Upper lobe of left lung (tissue), 6 donors: Measurements from ENCODE around the gene DNAH1. TPM values are rescaled to one million over a fixed set of nuclear protein-coding genes. Genes with fewer than 3 reads are reported as not detected.

Source experiments
- ATAC-seq, 2 donors: fragments of 200-7000 bp; cut with Tn5 transposase; one replicate each; pipeline ENCODE4 v1.9.1; 2022; ENCODE audit warnings: mild to moderate bottlenecking in 2 of 2, moderate library complexity in 2 of 2; ENCODE audit not compliant: low FRiP score in 2 of 2
- DNase-seq, 2 donors: peaks; one replicate each; pipeline ENCODE4 v3.0.0-alpha.2; 2019 to 2020
- H3K27ac ChIP-seq, 4 donors: fragments of 200-600 bp; sonication (generic); one replicate each; pipeline ENCODE4 v1.5.1; 2016 to 2019
- H3K27me3 ChIP-seq, 4 donors: fragments of 200-600 bp; sonication (generic); one replicate each; pipeline ENCODE4 v1.5.1; 2017 to 2019
- H3K36me3 ChIP-seq, 4 donors: fragments of 200-600 bp; sonication (generic); one replicate each; pipeline ENCODE4 v1.5.1; 2016 to 2019
- H3K4me1 ChIP-seq, 4 donors: fragments of 200-600 bp; sonication (generic); one replicate each; pipeline ENCODE4 v1.5.1; 2018 to 2019
- H3K4me3 ChIP-seq, 4 donors: fragments of 200-600 bp; sonication (generic); one replicate each; pipeline ENCODE4 v1.5.1; 2017 to 2019; ENCODE audit warnings: mild to moderate bottlenecking in 2 of 4, moderate library complexity in 1 of 4
- H3K9me3 ChIP-seq, 4 donors: fragments of 200-600 bp; sonication (generic); one replicate each; pipeline ENCODE4 v1.5.1; 2018 to 2019
- EP300 ChIP-seq, 4 donors: sonication (generic); formaldehyde crosslinking; IDR thresholded peaks; one replicate each; pipeline ENCODE4 v1.5.1; 2017; ENCODE audit warnings: antibody characterized with exemption in 4 of 4, control low read depth in 2 of 4
- POLR2A ChIP-seq, 4 donors: fragments of 450-650 bp; IDR thresholded peaks; one replicate each; pipeline ENCODE4 v1.5.1; 2016 to 2017; ENCODE audit warnings: antibody characterized with exemption in 4 of 4, mild to moderate bottlenecking in 2 of 4
- POLR2AphosphoS5 ChIP-seq, 2 donors: sonication (generic); formaldehyde crosslinking; IDR thresholded peaks; one replicate each; pipeline ENCODE4 v1.5.1; 2017; ENCODE audit warnings: antibody characterized with exemption in 2 of 2
- WGBS, 2 donors: methylation state at CpG; one replicate each; pipeline ENCODE4 v1.1.5; 2017 to 2018; 5-methylcytosine and 5-hydroxymethylcytosine counted together
- total RNA-seq, 6 donors: library from RNA; depleted of rRNA in 4 of 6; stranded (reverse); fragments of >200 nt in 4 of 6; gene quantifications; one replicate each; pipeline versions ENCODE4 v1.1.0 to v1.2.1, GENCODE V29; 2016 to 2021
- TF ChIP-seq, protein P1 (sequence below), 6 experiments: fragments of 450-650 bp in 4 of 6; fragments of 200-600 bp in 2 of 6; sonication (generic) in 2 of 6; IDR thresholded peaks; one replicate each; pipeline ENCODE4 v1.5.1; 2016 to 2019; ENCODE audit warnings: antibody characterized with exemption in 6 of 6
- donor health status: DM: no; HTN: no; CAD: no; lungs with moderate emphysema.
- donor health status: DM: no; HTN: yes; CAD: no; lungs with severe emphysema.

Gene DNAH1
- total RNA-seq, 6 donors from 2014 or later, result 10.8 to 67.1 (median 22.4) TPM

DNA sequence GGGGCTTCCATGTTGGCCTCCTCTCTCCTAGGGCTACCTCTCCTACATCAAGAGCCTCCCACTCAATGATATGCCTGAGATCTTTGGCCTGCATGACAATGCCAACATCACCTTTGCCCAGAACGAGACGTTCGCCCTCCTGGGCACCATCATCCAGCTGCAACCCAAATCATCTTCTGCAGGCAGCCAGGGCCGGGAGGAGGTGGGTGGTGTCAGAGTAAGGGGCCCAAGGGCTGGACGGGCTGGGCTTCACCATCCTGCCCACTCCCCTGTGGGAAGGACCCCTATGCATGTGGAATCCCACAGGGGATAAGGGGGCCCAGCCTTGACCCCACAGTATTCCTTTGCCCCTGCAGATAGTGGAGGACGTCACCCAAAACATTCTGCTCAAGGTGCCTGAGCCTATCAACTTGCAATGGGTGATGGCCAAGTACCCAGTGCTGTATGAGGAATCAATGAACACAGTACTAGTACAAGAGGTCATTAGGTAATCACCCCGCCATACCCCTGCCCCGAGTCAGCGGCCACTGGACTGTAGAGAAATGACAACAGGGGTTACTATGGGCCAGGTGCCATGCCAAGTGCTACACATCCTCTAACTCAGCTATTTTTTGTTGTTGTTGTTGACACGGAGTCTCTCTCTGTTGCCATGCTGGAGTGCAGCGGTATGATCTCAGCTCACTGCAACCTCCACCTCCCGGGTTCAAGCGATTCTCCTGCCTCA, 81.7 kb downstream of the DNAH1 start:
- 83 to 91% methylated on average over 7 to 13 of the region's 13 CpGs for WGBS, 2 donors
- Histone ChIP-seq H3K9me3 (no peaks in the 10 kb centered on the region), H3K4me3 (no peak overlapping the region), H3K27me3 (no peaks in the 10 kb centered on the region), H3K27ac (no peak overlapping the region), H3K4me1 (no peaks in the 10 kb centered on the region), H3K36me3 (peaks cover 0 to 56% (median 42%) of the 10 kb centered on the region in 4 donors)
- DNase-seq (no peak), ATAC-seq (no peak)
- TF ChIP-seq POLR2A (IDR thresholded peaks at IDR 0.05), result no peak
- TF ChIP-seq POLR2AphosphoS5 (IDR thresholded peaks at IDR 0.05), result no peak
- TF ChIP-seq EP300 (IDR thresholded peaks at IDR 0.05), result no peak
- TF ChIP-seq, protein P1, sequence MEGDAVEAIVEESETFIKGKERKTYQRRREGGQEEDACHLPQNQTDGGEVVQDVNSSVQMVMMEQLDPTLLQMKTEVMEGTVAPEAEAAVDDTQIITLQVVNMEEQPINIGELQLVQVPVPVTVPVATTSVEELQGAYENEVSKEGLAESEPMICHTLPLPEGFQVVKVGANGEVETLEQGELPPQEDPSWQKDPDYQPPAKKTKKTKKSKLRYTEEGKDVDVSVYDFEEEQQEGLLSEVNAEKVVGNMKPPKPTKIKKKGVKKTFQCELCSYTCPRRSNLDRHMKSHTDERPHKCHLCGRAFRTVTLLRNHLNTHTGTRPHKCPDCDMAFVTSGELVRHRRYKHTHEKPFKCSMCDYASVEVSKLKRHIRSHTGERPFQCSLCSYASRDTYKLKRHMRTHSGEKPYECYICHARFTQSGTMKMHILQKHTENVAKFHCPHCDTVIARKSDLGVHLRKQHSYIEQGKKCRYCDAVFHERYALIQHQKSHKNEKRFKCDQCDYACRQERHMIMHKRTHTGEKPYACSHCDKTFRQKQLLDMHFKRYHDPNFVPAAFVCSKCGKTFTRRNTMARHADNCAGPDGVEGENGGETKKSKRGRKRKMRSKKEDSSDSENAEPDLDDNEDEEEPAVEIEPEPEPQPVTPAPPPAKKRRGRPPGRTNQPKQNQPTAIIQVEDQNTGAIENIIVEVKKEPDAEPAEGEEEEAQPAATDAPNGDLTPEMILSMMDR (IDR thresholded peaks at IDR 0.05), result no peak

DNA sequence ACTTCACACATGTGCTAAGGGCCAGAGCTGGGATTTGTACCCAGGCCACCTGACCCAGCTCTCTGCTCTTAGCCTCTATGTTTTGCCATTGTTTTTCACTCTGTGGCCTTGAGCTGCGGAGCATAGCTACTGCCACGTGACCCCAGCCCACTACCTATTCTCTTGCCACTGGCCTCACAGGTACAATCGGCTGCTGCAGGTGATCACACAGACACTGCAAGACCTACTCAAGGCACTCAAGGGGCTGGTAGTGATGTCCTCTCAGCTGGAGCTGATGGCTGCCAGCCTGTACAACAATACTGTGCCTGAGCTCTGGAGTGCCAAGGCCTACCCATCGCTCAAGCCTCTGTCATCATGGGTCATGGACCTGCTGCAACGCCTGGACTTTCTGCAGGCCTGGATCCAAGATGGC, 82.6 kb downstream of the DNAH1 start:
- no peak overlapping the region for H3K27ac ChIP-seq
- H3K27me3 ChIP-seq, result no peaks in the 10 kb centered on the region
- WGBS, 2 donors, result 92 to 93% methylated on average over 4 to 5 of the region's 5 CpGs
- no peak for ATAC-seq
- no peak for TF ChIP-seq POLR2A (IDR thresholded peaks at IDR 0.05)
- no peak for TF ChIP-seq POLR2AphosphoS5 (IDR thresholded peaks at IDR 0.05)
- TF ChIP-seq, protein P1 (IDR thresholded peaks at IDR 0.05), result no peak
- TF ChIP-seq EP300 (IDR thresholded peaks at IDR 0.05), result no peak
- no peaks in the 10 kb centered on the region for H3K9me3 ChIP-seq
- DNase-seq, result no peak
- peaks cover 5 to 56% (median 42%) of the 10 kb centered on the region in 4 donors for H3K36me3 ChIP-seq
- no peak overlapping the region for H3K4me3 ChIP-seq
- no peaks in the 10 kb centered on the region for H3K4me1 ChIP-seq

DNA sequence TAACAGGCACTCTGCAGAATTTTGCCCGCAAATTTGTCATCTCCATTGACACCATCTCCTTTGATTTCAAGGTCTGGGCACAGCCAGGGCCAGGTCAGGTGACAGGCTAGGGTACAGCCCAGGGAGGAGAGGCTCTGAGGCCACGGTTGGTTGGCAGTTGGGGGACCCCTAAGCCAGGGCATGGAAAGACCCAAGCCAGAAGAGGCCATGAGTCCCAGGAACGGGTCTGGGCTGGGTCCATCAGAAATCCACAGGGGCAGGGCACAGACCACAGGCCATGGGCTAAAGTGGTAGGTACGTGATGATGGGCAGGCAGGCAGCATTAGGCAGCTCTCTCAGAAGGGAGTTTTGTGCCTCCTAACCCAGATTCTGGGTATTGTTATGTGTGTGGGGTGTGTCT, 83.0 kb downstream of the DNAH1 start:
- 89 to 92% methylated on average over 3 to 4 of the region's 4 CpGs for WGBS, 2 donors
- no peaks in the 10 kb centered on the region for H3K9me3 ChIP-seq
- DNase-seq (no peak), ATAC-seq (no peak)
- no peak overlapping the region for H3K4me3 ChIP-seq
- peaks cover 5 to 56% (median 45%) of the 10 kb centered on the region in 4 donors for H3K36me3 ChIP-seq
- no peak overlapping the region for H3K27ac ChIP-seq
- no peaks in the 10 kb centered on the region for H3K4me1 ChIP-seq
- H3K27me3 ChIP-seq, result no peaks in the 10 kb centered on the region
- TF ChIP-seq, protein P1 (IDR thresholded peaks at IDR 0.05), result no peak
- TF ChIP-seq POLR2A (IDR thresholded peaks at IDR 0.05), result no peak
- TF ChIP-seq POLR2AphosphoS5 (IDR thresholded peaks at IDR 0.05), result no peak
- no peak for TF ChIP-seq EP300 (IDR thresholded peaks at IDR 0.05)

DNA sequence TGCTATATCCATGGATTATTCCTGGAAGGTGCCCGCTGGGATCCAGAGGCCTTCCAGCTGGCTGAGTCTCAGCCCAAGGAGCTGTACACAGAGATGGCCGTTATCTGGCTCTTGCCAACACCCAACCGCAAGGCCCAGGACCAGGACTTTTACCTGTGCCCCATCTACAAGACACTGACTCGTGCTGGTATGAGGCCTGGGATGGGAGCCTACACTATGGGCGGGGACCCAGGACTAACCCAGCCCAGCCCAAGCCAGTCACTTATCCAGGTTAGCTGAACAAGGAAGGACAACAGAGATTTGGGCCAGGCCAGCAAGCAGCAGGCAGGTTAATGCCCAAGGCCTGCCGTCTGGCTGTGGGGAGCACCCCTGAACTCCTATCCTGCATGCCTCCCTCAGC, 83.5 kb downstream of the DNAH1 start:
- WGBS, 2 donors, result 91 to 100% methylated on average over 2 to 6 of the region's 6 CpGs
- Histone ChIP-seq H3K27me3 (no peaks in the 10 kb centered on the region), H3K9me3 (no peaks in the 10 kb centered on the region), H3K4me3 (no peak overlapping the region), H3K27ac (no peak overlapping the region), H3K4me1 (no peaks in the 10 kb centered on the region), H3K36me3 (peaks cover 9 to 59% (median 49%) of the 10 kb centered on the region in 4 donors)
- ATAC-seq, result no peak
- no peak for DNase-seq
- no peak for TF ChIP-seq POLR2A (IDR thresholded peaks at IDR 0.05)
- no peak for TF ChIP-seq POLR2AphosphoS5 (IDR thresholded peaks at IDR 0.05)
- TF ChIP-seq, protein P1 (IDR thresholded peaks at IDR 0.05), result no peak
- TF ChIP-seq EP300 (IDR thresholded peaks at IDR 0.05), result no peak
